Endothelial cell of umbilical vein (primary cell): Measurements from ENCODE around the gene RASL11A. TPM values are rescaled to one million over a fixed set of nuclear protein-coding genes. Genes with fewer than 3 reads are reported as not detected.

Experiments used
- BruUV-seq: library from RNA; stranded (reverse); fragments of 400-500 nt; replicated peaks from 2 replicates; lab custom pipeline; 2021; lab: Mats Ljungman, UMichigan
- CTCF ChIA-PET: fragments of 300-600, 350-600 bp; sonication (Branson Sonifier 250); formaldehyde crosslinking; loops from one replicate; lab custom pipeline; 2021; ENCODE audit warnings: antibody characterized with exemption, inconsistent platforms; lab: Charles Lee
- POLR2A ChIA-PET: fragments of 300-600, 350-600 bp; sonication (Branson Sonifier 250); formaldehyde crosslinking; loops from one replicate; lab custom pipeline; 2021; ENCODE audit warnings: antibody characterized with exemption, inconsistent platforms; lab: Charles Lee
- DNase-seq: peaks from one replicate; pipeline ENCODE4 v3.0.0-alpha.2; 2011; ENCODE audit warnings: low read depth, low spot score
- FAIRE-seq: peaks from 2 replicates; lab custom pipeline; 2011; peaks lifted over from hg19 to GRCh38; lab: Jason Lieb, UNC
- H2AFZ ChIP-seq: 2 replicates; pipeline ENCODE4 v1.6.0; 2012; ENCODE audit warnings: low read depth, low read length, control low read depth, inconsistent platforms
- H3K27ac ChIP-seq: 2 replicates; pipeline ENCODE4 v1.5.1; 2011; ENCODE audit warnings: low read depth, mild to moderate bottlenecking, control low read depth, low read length, moderate library complexity; ENCODE audit not compliant: insufficient read depth
- H3K27me3 ChIP-seq, 2 experiments: 2 replicates each; pipeline versions ENCODE4 v1.6.0 to v1.6.1; 2011; ENCODE audit warnings: low read length in 2 of 2, mixed read lengths in 1 of 2; ENCODE audit not compliant: control insufficient read depth in 2 of 2, insufficient read depth in 2 of 2
- H3K36me3 ChIP-seq, 2 experiments: 2 replicates in 1 of 2; 3 replicates in 1 of 2; pipeline ENCODE4 v1.5.1; 2011; ENCODE audit warnings: low read length in 2 of 2, mild to moderate bottlenecking in 1 of 2, moderate library complexity in 1 of 2; ENCODE audit not compliant: control insufficient read depth in 2 of 2, insufficient read depth in 2 of 2; ENCODE audit errors: extremely low read depth in 1 of 2
- H3K4me1 ChIP-seq: 3 replicates; pipeline ENCODE4 v1.5.1; 2011; ENCODE audit warnings: mild to moderate bottlenecking, low read length; ENCODE audit not compliant: control insufficient read depth, insufficient read depth; ENCODE audit errors: extremely low read depth
- H3K4me2 ChIP-seq: 2 replicates; pipeline ENCODE4 v1.6.1; 2011; ENCODE audit warnings: low read length, control low read depth, mixed read lengths; ENCODE audit not compliant: insufficient read depth
- H3K4me3 ChIP-seq, 3 experiments: fragments of 200-600 bp in 1 of 3; sonication (generic), shearing (Covaris generic) in 1 of 3; replicated peaks in 1 of 3; 2 replicates each; pipeline ENCODE4 v1.5.1; 2011 to 2016; ENCODE audit warnings: control low read depth in 3 of 3, low read length in 3 of 3, mild to moderate bottlenecking in 2 of 3, inconsistent platforms in 1 of 3, low read depth in 1 of 3, moderate library complexity in 1 of 3; ENCODE audit not compliant: insufficient read depth in 1 of 3
- H3K79me2 ChIP-seq: 2 replicates; pipeline ENCODE4 v1.6.0; 2012; ENCODE audit warnings: low read length, inconsistent platforms; ENCODE audit not compliant: control insufficient read depth, insufficient read depth
- H3K9ac ChIP-seq: replicated peaks from 2 replicates; pipeline ENCODE3; 2011; ENCODE audit warnings: low read length, control low read depth; ENCODE audit not compliant: insufficient read depth; ENCODE audit errors: extremely low read depth
- H3K9me1 ChIP-seq: replicated peaks from 3 replicates; pipeline ENCODE4 v1.6.0; 2011; ENCODE audit warnings: mild to moderate bottlenecking, low read length; ENCODE audit not compliant: control insufficient read depth, insufficient read depth; ENCODE audit errors: extremely low read depth
- H3K9me3 ChIP-seq: replicated peaks from 2 replicates; pipeline ENCODE4 v1.5.1; 2012; ENCODE audit warnings: low read length, inconsistent platforms; ENCODE audit not compliant: control insufficient read depth, insufficient read depth
- H4K20me1 ChIP-seq: replicated peaks from 2 replicates; pipeline ENCODE3; 2011; ENCODE audit warnings: mild to moderate bottlenecking, low read length; ENCODE audit not compliant: control insufficient read depth, insufficient read depth; ENCODE audit errors: extremely low read depth
- CTCF ChIP-seq, 2 donors: IDR thresholded peaks; 1 replicate in 1 of 2; 2 replicates in 1 of 2; pipeline ENCODE4 v1.5.1; 2011; ENCODE audit warnings: low read length in 2 of 2, mild to moderate bottlenecking in 2 of 2, moderate library complexity in 2 of 2, control low read depth in 1 of 2, inconsistent platforms in 1 of 2, low read depth in 1 of 2; ENCODE audit not compliant: insufficient read depth in 1 of 2; ENCODE audit errors: extremely low read depth in 1 of 2
- EZH2 ChIP-seq: IDR thresholded peaks from 2 replicates; pipeline ENCODE4 v1.6.1; 2012; ENCODE audit warnings: borderline replicate concordance, low read depth, mild to moderate bottlenecking, moderate library complexity, low read length, inconsistent platforms; ENCODE audit not compliant: severe bottlenecking
- FOS ChIP-seq: IDR thresholded peaks from 2 replicates; pipeline ENCODE4 v1.6.1; 2011; ENCODE audit warnings: mild to moderate bottlenecking, low read length, moderate library complexity, borderline replicate concordance; ENCODE audit not compliant: insufficient read depth
- GATA2 ChIP-seq: IDR thresholded peaks from 2 replicates; pipeline ENCODE4 v1.7.0; 2011; ENCODE audit warnings: low read depth, mild to moderate bottlenecking, moderate library complexity, mixed read lengths, low read length; ENCODE audit not compliant: insufficient read length, insufficient read depth
- JUN ChIP-seq: IDR thresholded peaks from 2 replicates; pipeline ENCODE4 v1.6.1; 2011; ENCODE audit warnings: borderline replicate concordance, low read depth; ENCODE audit not compliant: insufficient read length, insufficient read depth
- MYC ChIP-seq: IDR thresholded peaks from one replicate; pipeline ENCODE4 v1.6.1; 2011; ENCODE audit warnings: mild to moderate bottlenecking, low read depth, low read length
- POLR2A ChIP-seq: IDR thresholded peaks from 2 replicates; pipeline ENCODE4 v1.6.1; 2012; ENCODE audit warnings: low read depth, mild to moderate bottlenecking, control low read depth, low read length
- POLR2AphosphoS5 ChIP-seq: IDR thresholded peaks from 2 replicates; pipeline ENCODE4 v1.6.1; 2012; ENCODE audit warnings: low read depth, mild to moderate bottlenecking, control low read depth, low read length, moderate library complexity; ENCODE audit not compliant: insufficient read depth
- dilution Hi-C: fragments of 300-500 bp; cut with MboI; formaldehyde crosslinking; loops from one replicate; pipeline ENCODE4 v1.15.0; 2019; ENCODE audit warnings: low sequenced_read_pairs; ENCODE audit not compliant: extremely low pct_ligation_motif_present
- intact Hi-C: fragments of 100-400 bp; cut with micrococcal nuclease; formaldehyde crosslinking; loops from one replicate; pipeline ENCODE4 v1.10.0; 2022
- polyA plus RNA-seq, 4 experiments: library from polyadenylated mRNA; depleted of rRNA in 3 of 4; stranded (reverse) in 3 of 4; unstranded in 1 of 4; fragments of >200 nt; gene quantifications; 2 replicates each; pipeline versions ENCODE4 v1.2.1 to v1.2.3, GENCODE V29; 2011 to 2012; ENCODE audit warnings: missing spikeins in 1 of 4
- total RNA-seq: library from RNA; stranded (reverse); gene quantifications from 2 replicates; pipeline ENCODE4 v1.2.3, GENCODE V29; 2021
- TF ChIP-seq, protein P1 (sequence below): IDR thresholded peaks from 2 replicates; pipeline ENCODE4 v1.6.1; 2011; ENCODE audit not compliant: insufficient read depth, insufficient read length

RASL11A gene
- total and polyA plus RNA-seq, 2 donors (not counting 3 experiments of a cell fraction or from before 2014, with no cell fraction given): 1.2 to 1.3 TPM

DNA sequence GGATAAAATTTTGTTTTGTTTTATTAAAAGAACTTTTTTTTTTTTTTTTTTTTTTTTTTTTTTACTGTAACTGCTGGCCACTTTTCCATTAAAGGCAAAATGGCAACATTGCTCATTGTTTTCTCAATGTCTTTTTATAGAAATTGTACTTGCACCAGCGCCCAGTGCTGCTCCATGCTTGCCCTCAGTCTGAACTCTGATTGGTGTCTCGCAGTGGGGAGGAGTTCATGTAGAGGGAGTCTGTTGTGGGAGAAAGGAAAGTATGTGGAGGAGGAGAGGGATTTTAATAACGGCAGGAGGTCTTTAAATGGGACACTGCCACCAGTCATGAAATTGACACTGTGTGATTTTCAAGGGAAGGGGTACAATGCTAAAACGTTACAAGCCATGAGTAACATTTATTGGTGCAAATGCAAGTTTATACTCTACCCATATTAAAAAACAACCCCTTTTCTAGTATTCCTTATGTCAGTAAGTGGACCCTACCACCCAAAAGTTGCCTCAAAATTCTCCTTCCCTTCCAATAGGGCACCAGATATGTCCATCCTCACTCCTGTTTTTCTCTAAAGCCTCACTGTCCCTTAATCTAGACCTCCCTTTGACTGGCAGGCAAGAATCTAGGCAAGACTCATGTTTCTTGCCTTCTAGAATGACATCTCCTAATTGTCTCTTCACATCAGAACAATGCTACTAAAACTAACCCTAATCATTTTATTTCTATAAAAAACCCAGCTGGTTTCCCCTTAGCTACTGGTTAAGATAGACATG, 3.2 kb downstream of the RASL11A start:
- intact Hi-C loops: loop anchor here (5.0 kb wide), 1 partner anchor 88 kb away; no protein-coding TSS in a partner anchor

GRCh38 chr13:27274631-27275030, 4.0 kb downstream of the RASL11A start:
- dilution Hi-C loops: no loop called here
- no peaks in the 10 kb centered on the region for H3K36me3 ChIP-seq
- CTCF ChIA-PET: interaction anchor here (0.9 to 1.9 kb wide), 5 partner anchors 9 to 710 kb away, joined by 3 to 9 read pairs (median 5); no protein-coding TSS in a partner anchor
- H3K9ac ChIP-seq: no peak overlapping the region
- no peak overlapping the region for H3K27ac ChIP-seq
- H3K27me3 ChIP-seq: peaks cover 27 to 30% of the 10 kb centered on the region in 2 experiments
- BruUV-seq: no TSS peak
- TF ChIP-seq EZH2: no peak
- no peak for TF ChIP-seq JUN
- TF ChIP-seq, protein P1, sequence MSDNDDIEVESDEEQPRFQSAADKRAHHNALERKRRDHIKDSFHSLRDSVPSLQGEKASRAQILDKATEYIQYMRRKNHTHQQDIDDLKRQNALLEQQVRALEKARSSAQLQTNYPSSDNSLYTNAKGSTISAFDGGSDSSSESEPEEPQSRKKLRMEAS: no peak
- TF ChIP-seq FOS: no peak
- TF ChIP-seq CTCF (IDR thresholded peaks at IDR 0.05; ENCODE audit: extremely low read depth in 1 of 2, insufficient read depth in 1 of 2, low read depth in 1 of 2, low read length in 2 of 2): no peak
- TF ChIP-seq MYC: no peak
- TF ChIP-seq POLR2A: no peak
- no peak for TF ChIP-seq POLR2AphosphoS5
- no peak overlapping the region for H3K4me3 ChIP-seq
- no peaks in the 10 kb centered on the region for H3K79me2 ChIP-seq
- no peak overlapping the region for H2AFZ ChIP-seq
- no peaks in the 10 kb centered on the region for H3K9me3 ChIP-seq
- DNase-seq: no peak
- no peaks in the 10 kb centered on the region for H4K20me1 ChIP-seq
- H3K4me1 ChIP-seq: peaks cover 16% of the 10 kb centered on the region
- intact Hi-C loops: loop anchor here (5.0 kb wide), 1 partner anchor 88 kb away; no protein-coding TSS in a partner anchor
- no peak for FAIRE-seq
- H3K9me1 ChIP-seq: no peaks in the 10 kb centered on the region
- POLR2A ChIA-PET: interaction anchor here (0.5 kb wide), 1 partner anchor 181 kb away, joined by 4 read pairs; no protein-coding TSS in a partner anchor
- no peak overlapping the region for H3K4me2 ChIP-seq

More for the DNA sequence above, 3.2 kb downstream of the RASL11A start:
- Histone ChIP-seq H3K9me3 (no peaks in the 10 kb centered on the region), H2AFZ (no peak overlapping the region), H3K9me1 (no peaks in the 10 kb centered on the region), H3K4me3 (no peak overlapping the region), H3K36me3 (no peaks in the 10 kb centered on the region), H3K27ac (no peak overlapping the region), H4K20me1 (no peaks in the 10 kb centered on the region), H3K4me2 (no peak overlapping the region), H3K9ac (no peak overlapping the region), H3K79me2 (no peaks in the 10 kb centered on the region), H3K27me3 (peaks cover 27 to 28% of the 10 kb centered on the region in 2 experiments), H3K4me1 (peaks cover 16% of the 10 kb centered on the region)
- no peak for FAIRE-seq
- dilution Hi-C loops: no loop called here
- CTCF ChIA-PET: interaction anchor here (0.9 to 1.9 kb wide), 4 partner anchors 9 to 291 kb away, joined by 5 to 9 read pairs (median 6); no protein-coding TSS in a partner anchor
- POLR2A ChIA-PET: interaction anchor here (0.5 kb wide), 1 partner anchor 180 kb away, joined by 4 read pairs; no protein-coding TSS in a partner anchor
- DNase-seq: no peak
- TF ChIP-seq EZH2 (no peak), GATA2 (no peak), POLR2A (no peak), JUN (no peak), MYC (no peak), FOS (no peak)
- TF ChIP-seq, protein P1: no peak
- BruUV-seq: no TSS peak
